NB4 (cell line): ENCODE measurements around the gene GLB1L3.
A peak's percentile ranks its signal among the peaks of the same experiment; 100 is the strongest.

ENCODE experiments used
- DNase-seq: peaks from one replicate; pipeline ENCODE4 v3.0.0; 2010; ENCODE audit warnings: low read depth
- H3K4me3 ChIP-seq: one replicate; pipeline ENCODE4 v1.5.1; 2011; ENCODE audit warnings: mild to moderate bottlenecking, low read depth, low read length, moderate library complexity
- CTCF ChIP-seq: IDR thresholded peaks from one replicate; pipeline ENCODE4 v1.5.1; 2012; ENCODE audit warnings: low read depth, low read length
- MAX ChIP-seq: IDR thresholded peaks from 2 replicates; pipeline ENCODE4 v1.6.1; 2011; ENCODE audit warnings: low read depth, low read length
- MYC ChIP-seq: IDR thresholded peaks from 2 replicates; pipeline ENCODE4 v1.6.1; 2011; ENCODE audit warnings: low read depth, low read length
- POLR2A ChIP-seq: IDR thresholded peaks from 2 replicates; pipeline ENCODE4 v1.6.1; 2011; ENCODE audit warnings: mild to moderate bottlenecking; ENCODE audit not compliant: insufficient read length; ENCODE audit errors: extremely low read depth

GLB1L3 gene

GRCh38 chr11:134330611-134331353, 54.6 kb downstream of the GLB1L3 start:
- H3K4me3 ChIP-seq: no peak overlapping the region
- TF ChIP-seq MYC: no peak
- TF ChIP-seq POLR2A: no peak
- no peak for TF ChIP-seq MAX
- TF ChIP-seq CTCF: no peak
- DNase-seq: no peak

GRCh38 chr11:134331354-134332188, 55.4 kb downstream of the GLB1L3 start, which contains the start of gene GLB1L2:
TSS of gene GLB1L2 (plus strand) at chr11:134331988. CDS start at chr11:134332062, 74 bp downstream.
- H3K4me3 ChIP-seq: no peak within 1 kb of the TSS
- peak; percentile 37 for DNase-seq
- TF ChIP-seq MAX: no peak
- no peak for TF ChIP-seq CTCF
- TF ChIP-seq POLR2A: no peak
- no peak for TF ChIP-seq MYC

- no peak for DNase-seq
- no peak overlapping the region for H3K4me3 ChIP-seq
- TF ChIP-seq MYC: no peak
- TF ChIP-seq POLR2A: no peak
- no peak for TF ChIP-seq MAX
- no peak for TF ChIP-seq CTCF
These were observed 56.0 kb downstream of the GLB1L3 start for GRCh38 chr11:134332189-134332631.

GRCh38 chr11:134332782-134333181, 56.6 kb downstream of the GLB1L3 start:
- TF ChIP-seq CTCF (no peak), MYC (no peak), MAX (no peak), POLR2A (no peak)
- no peak overlapping the region for H3K4me3 ChIP-seq
- no peak for DNase-seq

- DNase-seq: no peak
- no peak overlapping the region for H3K4me3 ChIP-seq
- TF ChIP-seq POLR2A: no peak
- no peak for TF ChIP-seq CTCF
- TF ChIP-seq MAX: no peak
- no peak for TF ChIP-seq MYC
These were observed 57.1 kb downstream of the GLB1L3 start for GRCh38 chr11:134333312-134333711.
